ENCODE results near the gene GPR78.
"Not testable (repeated sequence)": the region's sequence is repeated elsewhere in the genome, so short reads cannot be mapped to it uniquely, and the experiment has no call there.

The GPR78 gene

DNA sequence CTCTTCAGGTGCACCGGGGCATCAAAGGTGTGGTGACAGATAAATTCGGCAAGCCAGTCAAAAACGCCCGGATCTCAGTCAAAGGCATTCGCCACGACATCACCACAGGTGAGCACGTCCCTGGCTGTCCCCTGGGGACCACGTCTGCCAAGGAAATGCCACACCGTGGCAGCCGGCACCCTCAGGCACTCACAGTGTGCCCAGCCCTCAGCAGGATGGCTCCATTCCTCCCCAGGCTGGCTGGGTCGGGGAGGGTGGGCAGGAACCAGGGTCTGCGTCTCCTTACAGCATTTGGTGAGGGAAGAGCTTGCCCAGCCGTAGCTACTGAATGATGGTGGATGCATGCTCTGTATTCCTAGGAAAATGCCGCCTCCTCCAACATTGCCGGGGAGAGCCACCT, 38.2 kb downstream of the GPR78 start:
- no peak for FAIRE-seq

DNA sequence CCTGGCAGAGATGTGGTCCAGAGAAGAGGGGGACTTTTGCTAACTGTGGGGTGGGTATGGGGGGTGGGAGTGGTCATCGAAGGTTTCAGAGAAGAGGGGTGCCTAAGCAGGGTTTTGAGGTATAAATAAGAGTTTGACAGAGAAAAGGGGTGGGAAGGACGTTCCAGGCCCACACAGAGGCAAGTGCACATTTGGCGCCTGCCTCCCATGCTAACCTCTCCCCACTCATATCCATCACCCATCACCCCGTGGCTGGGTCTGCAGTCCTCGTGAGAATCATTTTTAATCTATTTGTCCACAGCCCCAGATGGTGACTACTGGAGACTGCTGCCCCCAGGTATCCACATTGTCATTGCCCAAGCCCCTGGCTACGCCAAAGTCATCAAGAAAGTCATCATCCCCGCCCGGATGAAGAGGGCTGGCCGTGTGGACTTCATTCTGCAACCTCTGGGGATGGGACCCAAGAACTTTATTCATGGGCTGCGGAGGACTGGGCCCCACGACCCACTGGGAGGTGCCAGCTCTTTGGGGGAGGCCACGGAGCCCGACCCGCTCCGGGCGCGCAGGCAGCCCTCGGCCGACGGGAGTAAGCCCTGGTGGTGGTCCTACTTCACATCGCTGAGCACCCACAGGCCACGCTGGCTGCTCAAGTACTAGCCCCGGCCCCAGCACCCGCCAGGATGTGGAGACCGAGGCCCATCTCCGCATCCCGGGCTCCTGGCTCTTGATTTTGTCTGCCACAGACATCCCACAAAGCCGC, 38.9 kb downstream of the GPR78 start:
- FAIRE-seq = no peak

DNA sequence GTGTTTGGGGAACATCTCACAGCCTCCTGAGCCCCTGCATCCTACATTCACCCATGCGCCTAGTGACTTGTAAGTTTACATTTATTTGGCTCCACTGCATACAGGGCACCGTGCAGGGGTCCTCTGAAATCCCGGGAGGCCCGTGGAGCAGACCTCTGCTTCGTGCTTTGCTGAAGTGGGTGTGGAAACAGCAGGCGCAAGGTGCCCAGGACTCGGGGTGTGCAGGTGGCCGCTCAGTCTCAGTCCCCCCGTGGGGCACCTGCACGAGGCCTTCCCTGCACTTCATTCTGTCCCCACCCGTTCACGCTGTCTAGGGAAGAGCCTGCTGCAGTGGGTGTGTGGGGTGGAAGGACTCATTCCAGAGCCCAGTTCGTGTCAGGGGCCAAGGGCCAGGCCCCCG, 40.9 kb downstream of the GPR78 start:
- FAIRE-seq = not testable (repeated sequence)

DNA sequence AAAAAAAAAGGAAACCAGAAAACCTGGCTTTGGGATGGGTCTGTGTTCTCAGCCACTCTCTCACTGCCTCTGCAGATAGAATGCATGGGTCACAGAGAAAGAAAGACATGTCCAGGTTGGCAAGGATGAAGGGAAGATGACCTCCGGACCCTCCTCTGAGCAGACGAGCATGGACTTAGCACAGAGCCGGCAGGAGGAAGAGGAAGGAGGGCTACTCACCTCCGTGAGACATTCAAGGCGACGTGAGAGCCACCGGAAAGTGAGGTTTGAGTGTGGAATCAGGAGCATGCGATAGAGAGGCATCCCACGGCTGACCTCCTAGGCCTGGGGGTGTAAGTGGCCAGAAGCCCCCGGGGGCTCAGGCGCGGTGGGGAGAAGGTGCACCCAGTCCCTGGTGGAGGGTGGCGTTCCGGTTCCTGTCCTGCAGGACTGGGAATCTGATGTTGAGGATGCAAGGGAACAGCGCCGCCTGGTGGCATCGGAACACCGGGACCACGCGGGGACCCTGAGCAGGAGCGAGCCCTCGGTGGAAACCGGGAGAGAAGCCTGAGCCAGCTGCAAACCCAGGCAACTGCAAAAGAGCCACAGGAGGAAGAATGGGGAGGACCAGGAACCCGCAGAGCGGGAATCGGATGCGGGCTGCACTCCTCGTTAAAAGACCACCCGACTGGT, 44.5 kb downstream of the GPR78 start:
- FAIRE-seq = not testable (repeated sequence)

DNA sequence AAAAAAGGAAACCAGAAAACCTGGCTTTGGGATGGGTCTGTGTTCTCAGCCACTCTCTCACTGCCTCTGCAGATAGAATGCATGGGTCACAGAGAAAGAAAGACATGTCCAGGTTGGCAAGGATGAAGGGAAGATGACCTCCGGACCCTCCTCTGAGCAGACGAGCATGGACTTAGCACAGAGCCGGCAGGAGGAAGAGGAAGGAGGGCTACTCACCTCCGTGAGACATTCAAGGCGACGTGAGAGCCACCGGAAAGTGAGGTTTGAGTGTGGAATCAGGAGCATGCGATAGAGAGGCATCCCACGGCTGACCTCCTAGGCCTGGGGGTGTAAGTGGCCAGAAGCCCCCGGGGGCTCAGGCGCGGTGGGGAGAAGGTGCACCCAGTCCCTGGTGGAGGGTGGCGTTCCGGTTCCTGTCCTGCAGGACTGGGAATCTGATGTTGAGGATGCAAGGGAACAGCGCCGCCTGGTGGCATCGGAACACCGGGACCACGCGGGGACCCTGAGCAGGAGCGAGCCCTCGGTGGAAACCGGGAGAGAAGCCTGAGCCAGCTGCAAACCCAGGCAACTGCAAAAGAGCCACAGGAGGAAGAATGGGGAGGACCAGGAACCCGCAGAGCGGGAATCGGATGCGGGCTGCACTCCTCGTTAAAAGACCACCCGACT, 50.2 kb downstream of the GPR78 start:
- not testable (repeated sequence) for FAIRE-seq

DNA sequence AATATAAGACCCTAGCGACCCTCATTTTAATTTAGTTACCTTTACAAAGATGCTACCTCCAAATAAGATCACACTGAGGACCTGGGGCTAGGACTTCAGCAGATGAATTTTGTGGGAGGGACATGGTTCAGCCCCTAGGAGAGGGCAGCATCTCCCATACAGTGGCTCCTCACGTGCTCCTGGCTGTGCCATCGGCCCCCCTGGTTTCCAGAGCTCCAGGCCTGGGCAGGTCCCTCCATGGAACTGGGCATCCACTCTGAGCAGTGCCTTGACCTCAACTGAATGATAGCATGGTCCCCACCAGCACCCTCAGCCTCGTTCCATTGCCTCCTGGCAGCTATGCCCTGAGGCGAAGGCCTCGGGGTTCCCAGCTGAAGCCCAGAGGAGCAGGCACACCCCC, 51.7 kb downstream of the GPR78 start:
- FAIRE-seq = not testable (repeated sequence)

DNA sequence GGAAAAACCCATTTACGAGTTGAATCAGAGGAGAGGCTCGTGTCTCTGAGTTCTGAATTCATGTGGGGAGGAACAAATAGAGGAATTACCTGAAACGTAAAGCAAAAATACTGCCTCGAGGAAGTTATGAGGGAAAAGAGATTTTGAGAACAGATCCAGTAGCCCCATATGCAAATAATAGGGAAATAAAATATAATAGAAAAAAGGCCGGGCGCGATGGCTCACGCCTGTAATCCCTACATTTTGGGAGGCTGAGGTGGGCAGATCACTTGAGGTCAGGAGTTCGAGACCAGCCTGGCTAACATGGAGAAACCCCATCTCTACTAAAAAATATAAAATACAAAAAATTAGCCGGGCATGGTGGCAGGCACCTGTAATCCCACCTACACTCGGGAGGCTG, 54.6 kb downstream of the GPR78 start:
- FAIRE-seq = not testable (repeated sequence)

DNA sequence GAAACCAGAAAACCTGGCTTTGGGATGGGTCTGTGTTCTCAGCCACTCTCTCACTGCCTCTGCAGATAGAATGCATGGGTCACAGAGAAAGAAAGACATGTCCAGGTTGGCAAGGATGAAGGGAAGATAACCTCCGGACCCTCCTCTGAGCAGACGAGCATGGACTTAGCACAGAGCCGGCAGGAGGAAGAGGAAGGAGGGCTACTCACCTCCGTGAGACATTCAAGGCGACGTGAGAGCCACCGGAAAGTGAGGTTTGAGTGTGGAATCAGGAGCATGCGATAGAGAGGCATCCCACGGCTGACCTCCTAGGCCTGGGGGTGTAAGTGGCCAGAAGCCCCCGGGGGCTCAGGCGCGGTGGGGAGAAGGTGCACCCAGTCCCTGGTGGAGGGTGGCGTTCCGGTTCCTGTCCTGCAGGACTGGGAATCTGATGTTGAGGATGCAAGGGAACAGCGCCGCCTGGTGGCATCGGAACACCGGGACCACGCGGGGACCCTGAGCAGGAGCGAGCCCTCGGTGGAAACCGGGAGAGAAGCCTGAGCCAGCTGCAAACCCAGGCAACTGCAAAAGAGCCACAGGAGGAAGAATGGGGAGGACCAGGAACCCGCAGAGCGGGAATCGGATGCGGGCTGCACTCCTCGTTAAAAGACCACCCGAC, 55.8 kb downstream of the GPR78 start:
- not testable (repeated sequence) for FAIRE-seq
